HPDE6-E6E7 (cell line): ENCODE measurements around the gene S100A12.

Experiments used
- DNase-seq: peaks from one replicate; pipeline ENCODE4 v3.0.0; 2011; ENCODE audit warnings: missing footprints; ENCODE audit errors: extremely low spot score

S100A12 gene

DNA sequence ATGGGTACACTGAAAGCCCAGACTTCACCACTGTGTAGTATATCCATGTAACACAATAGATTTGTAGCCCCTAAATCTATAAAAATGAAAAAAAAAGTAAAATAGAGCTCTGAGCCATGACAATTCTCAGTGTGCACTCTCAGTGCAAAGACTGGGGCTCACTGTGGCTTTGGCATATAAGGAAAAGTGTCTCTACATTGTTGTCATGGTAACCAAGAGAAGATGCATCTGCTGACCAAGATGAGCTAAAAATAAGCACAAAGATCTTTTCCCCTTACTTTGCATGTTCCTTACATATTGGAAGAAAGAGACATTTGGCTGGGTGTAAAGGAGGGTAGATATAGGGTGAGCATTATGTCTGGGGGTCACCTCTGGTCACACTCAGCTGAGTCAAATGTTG is 38.8 kb downstream of the S100A12 start:
- no peak for DNase-seq

DNA sequence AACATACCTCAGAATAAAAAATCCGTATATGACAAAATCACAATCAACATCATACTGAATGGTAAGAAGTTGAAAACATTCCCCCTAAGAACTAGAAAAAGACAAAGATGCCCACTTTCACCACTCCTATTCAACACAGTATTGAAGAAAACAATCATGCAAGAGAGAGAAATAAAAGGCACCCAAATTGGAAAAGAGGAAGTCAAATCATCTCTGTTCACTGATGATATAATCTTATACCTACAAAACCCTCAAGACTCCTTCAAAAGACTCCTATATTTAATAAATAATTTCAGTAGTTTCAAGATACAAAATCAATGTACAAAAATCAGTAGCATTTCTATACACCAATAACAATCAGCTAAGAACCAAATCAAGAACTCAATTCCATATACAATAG is 41.5 kb downstream of the S100A12 start:
- DNase-seq: no peak

DNA sequence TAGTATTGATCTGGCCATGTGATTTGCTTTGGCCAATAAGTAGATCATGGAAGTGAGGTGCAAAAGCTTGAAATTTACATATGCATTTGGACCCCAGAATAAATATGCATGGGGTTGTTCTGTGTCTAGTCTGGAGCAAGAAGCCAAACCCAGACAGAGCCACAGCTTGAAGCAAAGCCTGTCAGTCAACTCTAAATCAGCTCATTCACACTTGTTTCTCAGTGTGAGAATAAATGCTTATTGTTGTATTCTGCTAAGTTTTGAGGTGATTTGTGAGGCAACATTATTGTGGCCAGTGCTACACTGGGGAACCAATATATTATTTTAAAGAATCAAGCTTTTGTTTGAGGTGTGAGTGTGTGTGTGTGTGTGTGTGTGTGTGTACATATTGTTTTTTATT is 50.5 kb downstream of the S100A12 start:
- no peak for DNase-seq
